IPS-18a (cell line): Measurements from ENCODE around the gene ST6GAL2.

ENCODE experiments used
- H3K27ac ChIP-seq: one replicate; pipeline ENCODE4 v1.5.1; 2013; ENCODE audit warnings: low read length
- H3K27me3 ChIP-seq: one replicate; pipeline ENCODE4 v1.6.1; 2013; ENCODE audit warnings: mild to moderate bottlenecking, low read length; ENCODE audit not compliant: control insufficient read depth, insufficient read depth
- H3K36me3 ChIP-seq: one replicate; pipeline ENCODE4 v1.6.1; 2013; ENCODE audit warnings: low read depth, low read length; ENCODE audit not compliant: control insufficient read depth
- H3K4me1 ChIP-seq: one replicate; pipeline ENCODE4 v1.6.1; 2013; ENCODE audit warnings: low read depth, low read length; ENCODE audit not compliant: control insufficient read depth
- H3K4me3 ChIP-seq: one replicate; pipeline ENCODE4 v1.5.1; 2013; ENCODE audit warnings: low read length
- H3K9ac ChIP-seq: one replicate; pipeline ENCODE4 v1.6.1; 2013; ENCODE audit warnings: mild to moderate bottlenecking, low read length, moderate library complexity
- H3K9me3 ChIP-seq: one replicate; pipeline ENCODE4 v1.6.1; 2013; ENCODE audit warnings: low read depth, low read length; ENCODE audit not compliant: control insufficient read depth

The ST6GAL2 gene

GRCh38 chr2:106771811-106772210 lies 114.2 kb downstream of the ST6GAL2 start:
- Histone ChIP-seq H3K4me3 (no peak overlapping the region), H3K9me3 (no peaks in the 10 kb centered on the region), H3K9ac (no peak overlapping the region), H3K4me1 (no peaks in the 10 kb centered on the region), H3K36me3 (no peaks in the 10 kb centered on the region), H3K27ac (no peak overlapping the region), H3K27me3 (no peaks in the 10 kb centered on the region)

- Histone ChIP-seq H3K27ac (no peak overlapping the region), H3K9me3 (no peaks in the 10 kb centered on the region), H3K4me3 (no peak overlapping the region), H3K36me3 (no peaks in the 10 kb centered on the region), H3K27me3 (no peaks in the 10 kb centered on the region), H3K9ac (no peak overlapping the region), H3K4me1 (no peaks in the 10 kb centered on the region)
These were observed 115.0 kb downstream of the ST6GAL2 start for GRCh38 chr2:106770986-106771385.

DNA sequence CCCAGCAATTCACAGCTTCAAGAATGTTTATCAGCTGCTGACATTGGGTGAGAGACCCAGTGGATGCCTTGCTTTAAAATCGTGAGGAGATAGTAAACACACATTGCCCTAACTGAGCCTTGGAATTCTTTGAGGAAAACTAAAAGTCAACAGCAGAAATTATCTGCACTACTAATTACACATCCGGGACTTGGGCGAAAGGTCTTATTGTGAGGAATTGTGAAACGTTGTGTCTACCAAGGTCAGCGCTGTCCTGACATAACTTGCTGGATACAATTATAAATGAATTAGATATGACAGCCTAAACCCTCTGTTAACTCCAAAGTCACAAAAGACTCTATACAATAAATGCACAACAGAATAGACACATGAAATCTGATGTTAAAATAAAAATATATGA lies 121.4 kb downstream of the ST6GAL2 start:
- no peak overlapping the region for H3K4me3 ChIP-seq
- no peaks in the 10 kb centered on the region for H3K27me3 ChIP-seq
- no peaks in the 10 kb centered on the region for H3K36me3 ChIP-seq
- peaks cover 19% of the 10 kb centered on the region for H3K4me1 ChIP-seq
- H3K9ac ChIP-seq, result no peak overlapping the region
- H3K27ac ChIP-seq, result no peak overlapping the region
- no peaks in the 10 kb centered on the region for H3K9me3 ChIP-seq

- H3K4me1 ChIP-seq, result peaks cover 24% of the 10 kb centered on the region
- no peak overlapping the region for H3K9ac ChIP-seq
- H3K27ac ChIP-seq, result no peak overlapping the region
- H3K9me3 ChIP-seq, result no peaks in the 10 kb centered on the region
- no peaks in the 10 kb centered on the region for H3K36me3 ChIP-seq
- H3K27me3 ChIP-seq, result no peaks in the 10 kb centered on the region
- no peak overlapping the region for H3K4me3 ChIP-seq
These were observed 126.0 kb downstream of the ST6GAL2 start for GRCh38 chr2:106759966-106760365.

DNA sequence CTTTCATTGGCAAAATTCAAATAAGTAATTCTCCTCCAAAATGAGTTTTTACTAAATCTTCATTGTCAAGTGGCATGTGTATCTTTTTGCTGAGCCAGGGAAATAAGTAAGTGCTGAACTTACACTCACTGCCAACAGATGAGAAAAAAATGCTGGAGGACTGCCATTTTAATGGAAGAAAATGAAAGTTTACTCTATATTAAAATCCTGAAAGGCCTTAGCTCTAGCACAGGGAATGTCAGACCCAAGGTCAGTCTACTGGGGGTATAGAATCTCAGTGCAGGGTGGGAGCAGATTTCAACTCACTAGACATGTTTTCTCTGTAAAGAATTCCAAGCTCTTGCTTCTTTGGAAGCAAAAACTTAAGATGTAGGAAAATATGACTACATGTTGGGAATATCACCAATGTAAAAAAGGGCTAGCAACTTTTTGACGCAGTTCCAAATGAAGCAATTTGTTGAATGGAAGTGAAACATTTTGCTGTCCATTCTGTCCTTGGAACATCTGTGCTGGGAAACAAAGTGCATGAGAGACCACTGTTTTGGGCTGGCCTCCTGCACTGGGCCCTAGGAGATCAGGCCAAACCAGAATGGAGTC lies 127.0 kb downstream of the ST6GAL2 start:
- Histone ChIP-seq H3K27me3 (no peaks in the 10 kb centered on the region), H3K36me3 (no peaks in the 10 kb centered on the region), H3K4me3 (no peak overlapping the region), H3K9ac (no peak overlapping the region), H3K9me3 (no peaks in the 10 kb centered on the region), H3K4me1 (peaks cover 24% of the 10 kb centered on the region), H3K27ac (no peak overlapping the region)
